ENCODE results near the gene IQCM. TPM values are rescaled to one million over a fixed set of nuclear protein-coding genes. Genes with fewer than 3 reads are reported as not detected.

Gene IQCM
- polyA plus RNA-seq, 3 donors: not detected

GRCh38 chr4:149523039-149523438, 292.6 kb downstream of the IQCM start:
- Mint-ChIP-seq H3K4me1 (no peaks in the 10 kb centered on the region), H3K4me3 (no peak overlapping the region), H3K27ac (no peak overlapping the region), H3K27me3 (ENCODE audit: low read depth in 3 of 3) (no peaks in the 10 kb centered on the region), H3K9me3 (peaks cover 2 to 12% (median 6%) of the 10 kb centered on the region in 7 donors), H3K36me3 (no peaks in the 10 kb centered on the region)
- no peaks in the 10 kb centered on the region for H3K79me2 ChIP-seq (ENCODE audit: insufficient read depth, low read length)
- no peak overlapping the region for H2AFZ ChIP-seq (ENCODE audit: insufficient read depth, low read depth, low read length, poor library complexity, severe bottlenecking)
- H3K9ac ChIP-seq (ENCODE audit: insufficient read depth, low read length, poor library complexity, severe bottlenecking): no peak overlapping the region
- no peak for TF ChIP-seq CTCF (IDR thresholded peaks at IDR 0.05)
- H3K4me3 ChIP-seq (replicated peaks in 1 of 3; ENCODE audit: low read depth in 2 of 3, low read length in 3 of 3): no peak overlapping the region
- no peaks in the 10 kb centered on the region for H4K20me1 ChIP-seq (ENCODE audit: insufficient read depth, low read length)
- WGBS (ENCODE audit: insufficient coverage): no CpG with 5 or more reads among the region's 2 CpGs
- H3K9me3 ChIP-seq (replicated peaks in 1 of 2; ENCODE audit: control insufficient read depth in 1 of 2, insufficient read depth in 1 of 2, low read length in 2 of 2): peaks cover 0 to 13% of the 10 kb centered on the region in 2 donors
- no peak overlapping the region for H3K4me2 ChIP-seq (replicated peaks; ENCODE audit: extremely low read depth, low read length, poor library complexity, severe bottlenecking)
- no peak overlapping the region for H3K27ac ChIP-seq (ENCODE audit: low read depth in 1 of 2, low read length in 2 of 2)
- no peak for DNase-seq
- H3K4me1 ChIP-seq (ENCODE audit: control insufficient read depth in 1 of 2, insufficient read depth in 2 of 2, low read length in 2 of 2): no peaks in the 10 kb centered on the region
- no peaks in the 10 kb centered on the region for H3K36me3 ChIP-seq (replicated peaks in 1 of 2; ENCODE audit: control insufficient read depth in 1 of 2, insufficient read depth in 2 of 2, low read length in 2 of 2)
- no peaks in the 10 kb centered on the region for H3K27me3 ChIP-seq (ENCODE audit: control insufficient read depth in 2 of 2, insufficient read depth in 2 of 2, low read length in 2 of 2)
- intact Hi-C loops (cut with micrococcal nuclease): no loop called here

- Histone ChIP-seq H3K27me3 (ENCODE audit: control insufficient read depth in 2 of 2, insufficient read depth in 2 of 2, low read length in 2 of 2) (no peaks in the 10 kb centered on the region), H3K79me2 (ENCODE audit: insufficient read depth, low read length) (no peaks in the 10 kb centered on the region), H3K9me3 (replicated peaks in 1 of 2; ENCODE audit: control insufficient read depth in 1 of 2, insufficient read depth in 1 of 2, low read length in 2 of 2) (peaks cover 3 to 13% of the 10 kb centered on the region in 2 donors), H3K27ac (ENCODE audit: low read depth in 1 of 2, low read length in 2 of 2) (no peak overlapping the region), H3K9ac (ENCODE audit: insufficient read depth, low read length, poor library complexity, severe bottlenecking) (no peak overlapping the region), H3K36me3 (replicated peaks in 1 of 2; ENCODE audit: control insufficient read depth in 1 of 2, insufficient read depth in 2 of 2, low read length in 2 of 2) (no peaks in the 10 kb centered on the region), H3K4me2 (replicated peaks; ENCODE audit: extremely low read depth, low read length, poor library complexity, severe bottlenecking) (no peak overlapping the region), H3K4me3 (replicated peaks in 1 of 3; ENCODE audit: low read depth in 2 of 3, low read length in 3 of 3) (no peak overlapping the region), H2AFZ (ENCODE audit: insufficient read depth, low read depth, low read length, poor library complexity, severe bottlenecking) (no peak overlapping the region), H4K20me1 (ENCODE audit: insufficient read depth, low read length) (no peaks in the 10 kb centered on the region), H3K4me1 (ENCODE audit: control insufficient read depth in 1 of 2, insufficient read depth in 2 of 2, low read length in 2 of 2) (no peaks in the 10 kb centered on the region)
- H3K27ac Mint-ChIP-seq: no peak overlapping the region
- H3K9me3 Mint-ChIP-seq: peaks cover 2 to 15% (median 6%) of the 10 kb centered on the region in 7 donors
- intact Hi-C loops (cut with micrococcal nuclease): no loop called here
- TF ChIP-seq CTCF (IDR thresholded peaks at IDR 0.05): no peak
- H3K4me1 Mint-ChIP-seq: no peaks in the 10 kb centered on the region
- WGBS (ENCODE audit: insufficient coverage): no CpG with 5 or more reads among the region's 3 CpGs
- no peaks in the 10 kb centered on the region for H3K36me3 Mint-ChIP-seq
- no peaks in the 10 kb centered on the region for H3K27me3 Mint-ChIP-seq (ENCODE audit: low read depth in 3 of 3)
- no peak for DNase-seq
- no peak overlapping the region for H3K4me3 Mint-ChIP-seq
Observed at GRCh38 chr4:149521611-149522425, 293.8 kb downstream of the IQCM start.

Data from CD14-positive monocyte (primary cell).